Liver (tissue), 9 donors: ENCODE data around the gene TOMM20. TPM values are rescaled to one million over a fixed set of nuclear protein-coding genes. Genes with fewer than 3 reads are reported as not detected.

ENCODE experiments used
- DNase-seq: peaks from one replicate; pipeline ENCODE4 v3.0.0-alpha.2; 2017; ENCODE audit warnings: low spot score
- H3K27ac ChIP-seq, 2 donors: one replicate each; pipeline ENCODE4 v1.7.0; 2013; ENCODE audit warnings: inconsistent platforms in 2 of 2, low read length in 2 of 2, control low read depth in 1 of 2, low read depth in 1 of 2, mild to moderate bottlenecking in 1 of 2
- H3K27me3 ChIP-seq, 4 donors: one replicate each; pipeline versions ENCODE4 v1.6.1 to v1.7.0; 2013; ENCODE audit warnings: low read length in 3 of 4, inconsistent platforms in 1 of 4, mild to moderate bottlenecking in 1 of 4, moderate library complexity in 1 of 4; ENCODE audit not compliant: control insufficient read depth in 4 of 4, insufficient read depth in 4 of 4
- H3K36me3 ChIP-seq, 4 donors: one replicate each; pipeline versions ENCODE4 v1.6.1 to v1.7.0; 2013; ENCODE audit warnings: low read length in 3 of 4, mild to moderate bottlenecking in 3 of 4, low read depth in 1 of 4, moderate library complexity in 1 of 4; ENCODE audit not compliant: control insufficient read depth in 4 of 4, insufficient read depth in 3 of 4
- H3K4me1 ChIP-seq, 4 donors: one replicate each; pipeline versions ENCODE4 v1.6.1 to v1.7.0; 2013; ENCODE audit warnings: low read length in 3 of 4, mild to moderate bottlenecking in 3 of 4, moderate library complexity in 1 of 4; ENCODE audit not compliant: control insufficient read depth in 4 of 4, insufficient read depth in 4 of 4
- H3K4me3 ChIP-seq, 3 donors: one replicate each; pipeline versions ENCODE4 v1.6.1 to v1.7.0; 2013; ENCODE audit warnings: low read length in 3 of 3, control low read depth in 1 of 3, low read depth in 1 of 3, mild to moderate bottlenecking in 1 of 3
- H3K9ac ChIP-seq, 2 donors: one replicate each; pipeline ENCODE4 v1.7.0; 2013; ENCODE audit warnings: low read length in 2 of 2, mild to moderate bottlenecking in 2 of 2, moderate library complexity in 2 of 2, control low read depth in 1 of 2, low read depth in 1 of 2
- H3K9me3 ChIP-seq, 4 donors: one replicate each; pipeline versions ENCODE4 v1.6.1 to v1.7.0; 2013; ENCODE audit warnings: low read length in 3 of 4; ENCODE audit not compliant: control insufficient read depth in 4 of 4
- EGR1 ChIP-seq, 2 donors: IDR thresholded peaks; 2 replicates each; pipeline ENCODE4 v1.6.1; 2016 to 2018; ENCODE audit warnings: antibody characterized with exemption in 2 of 2, low read depth in 2 of 2
- FOXA1 ChIP-seq: IDR thresholded peaks from 2 replicates; pipeline ENCODE4 v1.6.1; 2016; ENCODE audit warnings: antibody characterized with exemption
- HNF4A ChIP-seq, 2 donors: conservative IDR thresholded peaks; 2 replicates each; pipeline ENCODE4 v1.6.1; 2016; ENCODE audit warnings: antibody characterized with exemption in 2 of 2, mild to moderate bottlenecking in 2 of 2
- HNF4G ChIP-seq: IDR thresholded peaks from 2 replicates; pipeline ENCODE4 v1.6.1; 2016; ENCODE audit warnings: antibody characterized with exemption
- JUND ChIP-seq, 2 donors: IDR thresholded peaks; 2 replicates each; pipeline ENCODE4 v1.6.1; 2016; ENCODE audit warnings: antibody characterized with exemption in 2 of 2
- NR2F2 ChIP-seq: IDR thresholded peaks from 2 replicates; pipeline ENCODE4 v1.6.1; 2016; ENCODE audit warnings: antibody characterized with exemption
- RAD21 ChIP-seq, 2 donors: IDR thresholded peaks; 2 replicates each; pipeline ENCODE4 v1.6.1; 2016; ENCODE audit warnings: antibody characterized with exemption in 2 of 2, mild to moderate bottlenecking in 2 of 2
- RXRA ChIP-seq, 2 donors: IDR thresholded peaks; 2 replicates each; pipeline ENCODE4 v1.6.1; 2017 to 2018; ENCODE audit warnings: antibody characterized with exemption in 2 of 2, mild to moderate bottlenecking in 1 of 2
- SP1 ChIP-seq: IDR thresholded peaks from 2 replicates; pipeline ENCODE4 v1.6.1; 2018; ENCODE audit warnings: antibody characterized with exemption, mild to moderate bottlenecking
- TAF1 ChIP-seq: conservative IDR thresholded peaks from 2 replicates; pipeline ENCODE4 v1.6.1; 2016; ENCODE audit warnings: antibody characterized with exemption, mild to moderate bottlenecking
- YY1 ChIP-seq: IDR thresholded peaks from 2 replicates; pipeline ENCODE4 v1.6.1; 2016; ENCODE audit warnings: antibody characterized with exemption, mild to moderate bottlenecking
- WGBS: extraction: QIAGEN DNeasy Blood & Tissue Kit; methylation state at CpG from one replicate; pipeline ENCODE4 v1.1.7; 2013; 5-methylcytosine and 5-hydroxymethylcytosine counted together
- polyA plus RNA-seq, 2 donors: library from polyadenylated mRNA; stranded (reverse) in 1 of 2; unstranded in 1 of 2; fragments of 200-250 nt in 1 of 2; fragments of >200 nt in 1 of 2; fragmentation: Nextera tagmentation in 1 of 2; extraction: Ambion mirVana in 1 of 2; gene quantifications; one replicate each; pipeline versions ENCODE4 v1.2.1 to v1.2.3, GENCODE V29; 2013 to 2015
- total RNA-seq, 2 donors: library from RNA; depleted of rRNA; stranded (reverse); fragments of >200 nt; gene quantifications; one replicate each; pipeline ENCODE4 v1.2.3, GENCODE V29; 2014
- TF ChIP-seq, protein P1 (sequence below): IDR thresholded peaks from 2 replicates; pipeline ENCODE4 v1.6.1; 2016; ENCODE audit warnings: antibody characterized with exemption, mild to moderate bottlenecking
- TF ChIP-seq, protein P2 (sequence below): fragments of 150-350 bp; IDR thresholded peaks from 2 replicates; pipeline ENCODE4 v1.5.1; 2017; ENCODE audit warnings: improper control_type of control experiment, low read depth, low read length; ENCODE audit not compliant: missing input control
- TF ChIP-seq, protein P3 (sequence below): IDR thresholded peaks from 2 replicates; pipeline ENCODE4 v1.6.1; 2016; ENCODE audit warnings: antibody characterized with exemption
- TF ChIP-seq, protein P4 (sequence below): IDR thresholded peaks from 2 replicates; pipeline ENCODE4 v1.6.1; 2016; ENCODE audit warnings: antibody characterized with exemption
- donor health status: healthy.
- donor health status: healthy.
- donor health status: healthy.
- donor health status: healthy.
- donor health status: healthy.

Gene TOMM20
- total and polyA plus RNA-seq, 4 donors, result 33.4 to 74.4 (median 39.1) TPM

DNA sequence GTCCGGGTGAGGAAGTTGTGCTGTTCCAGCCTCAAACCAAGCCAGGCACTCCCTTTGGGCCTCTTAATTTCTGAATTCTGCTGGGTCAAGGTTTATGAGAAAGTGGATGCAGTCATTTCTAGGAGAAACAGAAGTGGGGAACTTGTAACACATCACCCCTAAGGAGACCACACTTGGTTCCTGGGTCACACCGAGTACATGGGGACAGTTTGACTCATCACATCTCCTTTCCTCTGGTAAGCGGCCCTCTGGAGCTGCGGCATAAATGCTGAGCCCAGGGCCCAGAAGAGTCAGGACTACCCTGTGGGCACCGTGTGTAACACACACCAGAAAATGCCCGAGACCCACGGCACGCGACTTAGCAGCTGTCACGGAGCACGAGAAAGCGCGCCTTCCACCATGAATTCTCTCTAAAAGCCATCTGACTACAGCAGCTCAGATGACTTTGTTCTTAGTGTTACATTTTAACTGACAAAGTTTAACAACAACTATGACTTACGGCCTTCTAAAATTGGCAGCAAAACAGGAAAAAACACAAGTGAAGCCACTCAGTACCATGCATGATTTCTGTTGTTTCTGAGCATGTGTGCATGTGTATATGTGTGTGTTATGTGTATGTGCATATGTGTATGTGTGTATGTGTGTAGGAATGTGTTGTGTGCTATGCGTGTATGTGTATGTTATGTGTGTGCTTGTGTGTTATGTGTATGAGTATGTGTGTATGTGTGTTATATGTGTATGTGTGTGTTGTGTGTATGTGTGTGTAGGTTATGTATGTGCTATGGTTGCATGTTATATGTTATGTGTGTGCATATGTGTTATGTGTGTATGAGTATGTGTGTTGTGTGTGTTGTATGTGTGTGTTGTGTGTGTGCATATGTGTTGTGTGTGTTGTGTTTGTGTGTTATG lies 50.8 kb downstream of the TOMM20 start:
- peak in 1 of 2 donors; percentile 12 for TF ChIP-seq RAD21 (IDR thresholded peaks at IDR 0.05)
- TF ChIP-seq, protein P1, sequence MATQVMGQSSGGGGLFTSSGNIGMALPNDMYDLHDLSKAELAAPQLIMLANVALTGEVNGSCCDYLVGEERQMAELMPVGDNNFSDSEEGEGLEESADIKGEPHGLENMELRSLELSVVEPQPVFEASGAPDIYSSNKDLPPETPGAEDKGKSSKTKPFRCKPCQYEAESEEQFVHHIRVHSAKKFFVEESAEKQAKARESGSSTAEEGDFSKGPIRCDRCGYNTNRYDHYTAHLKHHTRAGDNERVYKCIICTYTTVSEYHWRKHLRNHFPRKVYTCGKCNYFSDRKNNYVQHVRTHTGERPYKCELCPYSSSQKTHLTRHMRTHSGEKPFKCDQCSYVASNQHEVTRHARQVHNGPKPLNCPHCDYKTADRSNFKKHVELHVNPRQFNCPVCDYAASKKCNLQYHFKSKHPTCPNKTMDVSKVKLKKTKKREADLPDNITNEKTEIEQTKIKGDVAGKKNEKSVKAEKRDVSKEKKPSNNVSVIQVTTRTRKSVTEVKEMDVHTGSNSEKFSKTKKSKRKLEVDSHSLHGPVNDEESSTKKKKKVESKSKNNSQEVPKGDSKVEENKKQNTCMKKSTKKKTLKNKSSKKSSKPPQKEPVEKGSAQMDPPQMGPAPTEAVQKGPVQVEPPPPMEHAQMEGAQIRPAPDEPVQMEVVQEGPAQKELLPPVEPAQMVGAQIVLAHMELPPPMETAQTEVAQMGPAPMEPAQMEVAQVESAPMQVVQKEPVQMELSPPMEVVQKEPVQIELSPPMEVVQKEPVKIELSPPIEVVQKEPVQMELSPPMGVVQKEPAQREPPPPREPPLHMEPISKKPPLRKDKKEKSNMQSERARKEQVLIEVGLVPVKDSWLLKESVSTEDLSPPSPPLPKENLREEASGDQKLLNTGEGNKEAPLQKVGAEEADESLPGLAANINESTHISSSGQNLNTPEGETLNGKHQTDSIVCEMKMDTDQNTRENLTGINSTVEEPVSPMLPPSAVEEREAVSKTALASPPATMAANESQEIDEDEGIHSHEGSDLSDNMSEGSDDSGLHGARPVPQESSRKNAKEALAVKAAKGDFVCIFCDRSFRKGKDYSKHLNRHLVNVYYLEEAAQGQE, result no peak
- peak in 1 of 2 donors; percentile 22 for TF ChIP-seq HNF4A (conservative IDR thresholded peaks at IDR 0.05)
- TF ChIP-seq TAF1, result no peak
- TF ChIP-seq, protein P2, sequence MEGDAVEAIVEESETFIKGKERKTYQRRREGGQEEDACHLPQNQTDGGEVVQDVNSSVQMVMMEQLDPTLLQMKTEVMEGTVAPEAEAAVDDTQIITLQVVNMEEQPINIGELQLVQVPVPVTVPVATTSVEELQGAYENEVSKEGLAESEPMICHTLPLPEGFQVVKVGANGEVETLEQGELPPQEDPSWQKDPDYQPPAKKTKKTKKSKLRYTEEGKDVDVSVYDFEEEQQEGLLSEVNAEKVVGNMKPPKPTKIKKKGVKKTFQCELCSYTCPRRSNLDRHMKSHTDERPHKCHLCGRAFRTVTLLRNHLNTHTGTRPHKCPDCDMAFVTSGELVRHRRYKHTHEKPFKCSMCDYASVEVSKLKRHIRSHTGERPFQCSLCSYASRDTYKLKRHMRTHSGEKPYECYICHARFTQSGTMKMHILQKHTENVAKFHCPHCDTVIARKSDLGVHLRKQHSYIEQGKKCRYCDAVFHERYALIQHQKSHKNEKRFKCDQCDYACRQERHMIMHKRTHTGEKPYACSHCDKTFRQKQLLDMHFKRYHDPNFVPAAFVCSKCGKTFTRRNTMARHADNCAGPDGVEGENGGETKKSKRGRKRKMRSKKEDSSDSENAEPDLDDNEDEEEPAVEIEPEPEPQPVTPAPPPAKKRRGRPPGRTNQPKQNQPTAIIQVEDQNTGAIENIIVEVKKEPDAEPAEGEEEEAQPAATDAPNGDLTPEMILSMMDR, result no peak
- H3K36me3 ChIP-seq, result no peaks in the 10 kb centered on the region
- no peak overlapping the region for H3K4me3 ChIP-seq
- WGBS, result 74% methylated on average over 15 of the region's 15 CpGs
- H3K9me3 ChIP-seq, result no peaks in the 10 kb centered on the region
- peak overlapping the region; percentile 83 to 96 for H3K27ac ChIP-seq
- H3K9ac ChIP-seq, result peak overlapping the region in 1 of 2 donors; percentile 9
- DNase-seq, result no peak
- no peaks in the 10 kb centered on the region for H3K27me3 ChIP-seq
- H3K4me1 ChIP-seq, result peaks cover 10 to 73% (median 38%) of the 10 kb centered on the region in 4 donors

DNA sequence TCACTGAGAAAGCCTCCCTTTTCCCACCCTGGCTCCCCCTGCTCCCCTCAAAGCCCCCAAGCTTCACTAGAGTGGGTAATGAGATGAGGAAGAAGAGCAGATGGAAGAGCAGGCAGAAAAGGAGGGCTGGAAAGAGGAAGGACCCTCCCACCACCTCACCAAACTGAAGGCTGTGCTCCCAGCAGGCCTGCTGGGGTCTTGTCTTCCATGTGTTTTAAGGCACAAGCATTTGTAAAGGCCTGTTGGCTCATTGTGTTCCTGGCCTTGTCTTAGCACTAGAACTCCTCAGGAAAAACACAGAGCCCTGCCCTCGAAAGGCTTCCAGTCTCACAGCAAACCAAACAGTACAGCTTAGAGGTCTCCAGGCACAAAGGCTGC lies 51.5 kb downstream of the TOMM20 start:
- H3K4me3 ChIP-seq, result no peak overlapping the region
- H3K4me1 ChIP-seq, result peaks cover 9 to 72% (median 37%) of the 10 kb centered on the region in 4 donors
- no peak for DNase-seq
- no peaks in the 10 kb centered on the region for H3K9me3 ChIP-seq
- 96% methylated on average over 1 of the region's 1 CpG for WGBS
- no peaks in the 10 kb centered on the region for H3K27me3 ChIP-seq
- TF ChIP-seq RAD21 (IDR thresholded peaks at IDR 0.05) (no peak), EGR1 (IDR thresholded peaks at IDR 0.05; ENCODE audit: low read depth in 2 of 2) (no peak), HNF4A (conservative IDR thresholded peaks at IDR 0.05) (no peak)
- H3K9ac ChIP-seq, result peak overlapping the region in 1 of 2 donors; percentile 14
- peak overlapping the region; percentile 62 to 96 for H3K27ac ChIP-seq
- H3K36me3 ChIP-seq, result no peaks in the 10 kb centered on the region

DNA sequence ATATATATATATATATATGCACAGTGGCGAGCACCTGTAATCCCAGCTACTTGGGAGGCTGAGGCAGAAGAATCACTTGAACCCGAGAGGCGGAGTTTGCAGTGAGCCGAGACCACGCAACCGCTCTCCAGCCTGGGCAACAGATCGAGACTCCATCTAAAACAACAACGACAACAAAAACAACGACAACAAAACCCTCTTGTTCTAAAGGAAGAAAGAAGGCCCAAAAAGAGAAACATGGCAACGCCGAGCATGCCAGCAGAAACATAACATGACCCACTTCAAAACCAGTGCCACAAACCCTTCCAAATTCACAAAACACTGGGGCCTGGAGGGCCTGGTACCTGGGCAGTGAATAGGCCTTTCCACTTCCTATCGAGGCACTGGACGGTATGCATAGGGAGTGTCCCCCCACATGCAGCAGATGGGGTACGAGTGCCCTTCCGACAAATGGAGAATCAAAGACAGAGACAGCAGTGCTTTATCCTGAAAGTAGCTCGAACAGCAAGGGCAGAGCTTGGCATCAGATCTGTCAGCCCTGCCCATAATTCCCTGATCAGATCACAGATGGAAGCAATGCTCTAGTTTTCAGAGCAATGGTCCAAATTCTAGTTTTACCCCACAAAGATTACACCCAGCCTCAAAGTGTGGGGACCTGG lies 52.0 kb downstream of the TOMM20 start:
- Histone ChIP-seq H3K9ac (peak overlapping the region in 1 of 2 donors; percentile 49), H3K36me3 (no peaks in the 10 kb centered on the region), H3K27me3 (no peaks in the 10 kb centered on the region), H3K4me1 (peaks cover 9 to 72% (median 39%) of the 10 kb centered on the region in 4 donors), H3K4me3 (no peak overlapping the region), H3K9me3 (no peaks in the 10 kb centered on the region), H3K27ac (peak overlapping the region; percentile 89 to 96)
- WGBS, result 94% methylated on average over 16 of the region's 16 CpGs
- no peak for DNase-seq
- TF ChIP-seq HNF4A (conservative IDR thresholded peaks at IDR 0.05) (no peak), RXRA (IDR thresholded peaks at IDR 0.05) (no peak), EGR1 (IDR thresholded peaks at IDR 0.05; ENCODE audit: low read depth in 2 of 2) (no peak), JUND (IDR thresholded peaks at IDR 0.05) (no peak), RAD21 (IDR thresholded peaks at IDR 0.05) (no peak), HNF4G (no peak), TAF1 (no peak), FOXA1 (no peak), SP1 (no peak), NR2F2 (no peak), YY1 (no peak)
- TF ChIP-seq, protein P3, sequence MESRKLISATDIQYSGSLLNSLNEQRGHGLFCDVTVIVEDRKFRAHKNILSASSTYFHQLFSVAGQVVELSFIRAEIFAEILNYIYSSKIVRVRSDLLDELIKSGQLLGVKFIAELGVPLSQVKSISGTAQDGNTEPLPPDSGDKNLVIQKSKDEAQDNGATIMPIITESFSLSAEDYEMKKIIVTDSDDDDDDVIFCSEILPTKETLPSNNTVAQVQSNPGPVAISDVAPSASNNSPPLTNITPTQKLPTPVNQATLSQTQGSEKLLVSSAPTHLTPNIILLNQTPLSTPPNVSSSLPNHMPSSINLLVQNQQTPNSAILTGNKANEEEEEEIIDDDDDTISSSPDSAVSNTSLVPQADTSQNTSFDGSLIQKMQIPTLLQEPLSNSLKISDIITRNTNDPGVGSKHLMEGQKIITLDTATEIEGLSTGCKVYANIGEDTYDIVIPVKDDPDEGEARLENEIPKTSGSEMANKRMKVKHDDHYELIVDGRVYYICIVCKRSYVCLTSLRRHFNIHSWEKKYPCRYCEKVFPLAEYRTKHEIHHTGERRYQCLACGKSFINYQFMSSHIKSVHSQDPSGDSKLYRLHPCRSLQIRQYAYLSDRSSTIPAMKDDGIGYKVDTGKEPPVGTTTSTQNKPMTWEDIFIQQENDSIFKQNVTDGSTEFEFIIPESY, result no peak
- TF ChIP-seq, protein P4, sequence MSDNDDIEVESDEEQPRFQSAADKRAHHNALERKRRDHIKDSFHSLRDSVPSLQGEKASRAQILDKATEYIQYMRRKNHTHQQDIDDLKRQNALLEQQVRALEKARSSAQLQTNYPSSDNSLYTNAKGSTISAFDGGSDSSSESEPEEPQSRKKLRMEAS, result no peak
- TF ChIP-seq, protein P2, result no peak
